ENCODE measurements around the gene GARNL3.

The GARNL3 gene
- 1.5 to 2.4 reads per million in 2 donors for total RNA-seq

DNA sequence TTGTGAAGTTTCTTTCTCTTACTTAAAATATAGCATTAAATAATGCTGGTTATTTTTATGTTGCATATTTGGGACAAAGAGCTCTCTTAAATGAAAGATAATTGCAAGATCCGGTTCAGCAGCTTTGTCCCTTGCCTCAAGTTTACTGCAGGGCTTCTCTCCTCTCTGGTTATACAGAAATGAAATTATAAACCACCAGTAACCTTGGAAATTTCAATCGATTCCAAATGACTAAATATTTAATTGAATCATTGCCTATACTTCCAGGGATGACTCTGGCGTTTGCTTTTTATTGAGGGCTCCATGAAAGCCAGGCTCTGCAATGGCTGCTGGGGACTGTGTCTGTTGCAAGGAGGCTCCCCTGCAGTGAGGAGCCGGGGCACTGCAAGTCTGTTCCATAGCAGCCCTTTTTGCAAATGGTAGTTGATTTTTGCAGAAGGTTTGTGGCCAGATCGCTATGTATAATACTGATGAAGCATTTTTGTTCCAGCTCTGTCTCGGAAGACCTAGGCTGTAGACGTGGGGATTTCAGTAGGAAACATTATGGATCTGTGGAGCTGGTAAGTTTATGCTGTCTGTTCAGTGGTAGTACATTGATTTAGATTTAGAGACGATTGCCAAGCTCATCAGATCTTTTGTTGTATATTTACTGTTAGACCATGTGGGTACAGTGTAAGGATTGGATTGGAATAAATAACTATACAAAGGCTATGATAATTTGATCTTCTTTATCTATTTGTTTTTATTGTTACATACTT is at the start of gene GARNL3:
TSS of gene GARNL3 (plus strand) at position 313 of the 758 bp plus-strand sequence. CDS start at position 417, 104 bp downstream.
- DNase-seq: no peak

GRCh38 chr9:127215268-127216209 is 49.0 kb upstream of the GARNL3 start:
- no peak for DNase-seq

- no peak for DNase-seq
Observed at GRCh38 chr9:127216210-127216887, 48.2 kb upstream of the GARNL3 start.

DNA sequence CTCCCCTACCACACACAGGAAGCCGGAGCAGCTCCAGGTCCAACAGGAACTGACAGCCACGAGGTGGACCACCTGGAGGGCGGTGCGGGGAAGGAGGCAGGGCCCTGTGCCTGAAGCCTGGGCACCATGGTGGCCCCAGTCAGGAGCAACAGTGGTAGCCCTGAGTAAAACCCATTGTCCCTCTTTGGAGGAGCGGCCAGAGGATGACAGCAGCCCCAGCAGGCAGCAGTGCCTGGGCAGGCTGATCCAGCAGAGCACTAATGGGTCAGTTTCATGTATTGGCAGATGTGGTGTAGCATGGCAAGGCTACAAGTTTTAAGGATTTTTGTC is 47.7 kb upstream of the GARNL3 start:
- no peak for DNase-seq

DNA sequence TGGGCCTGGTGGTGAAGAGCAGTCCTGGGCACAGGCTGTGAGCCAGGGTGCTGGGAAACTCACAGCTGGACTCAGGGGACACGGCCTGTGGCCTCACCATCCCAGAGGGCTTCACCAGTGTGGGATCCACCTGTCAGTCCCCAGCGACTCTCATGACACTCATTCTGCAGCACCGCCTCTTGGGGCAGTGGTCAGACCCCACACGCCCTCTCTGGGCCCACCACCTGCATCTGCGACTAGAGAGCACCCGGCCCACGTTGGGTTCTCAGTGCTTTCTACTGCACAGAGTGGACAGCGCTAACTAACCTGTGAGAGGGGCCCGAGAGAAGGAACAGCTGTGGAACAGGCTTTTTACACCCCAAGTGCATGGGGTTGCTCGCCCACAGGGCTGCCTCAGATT is 45.8 kb upstream of the GARNL3 start:
- no peak for DNase-seq

DNA sequence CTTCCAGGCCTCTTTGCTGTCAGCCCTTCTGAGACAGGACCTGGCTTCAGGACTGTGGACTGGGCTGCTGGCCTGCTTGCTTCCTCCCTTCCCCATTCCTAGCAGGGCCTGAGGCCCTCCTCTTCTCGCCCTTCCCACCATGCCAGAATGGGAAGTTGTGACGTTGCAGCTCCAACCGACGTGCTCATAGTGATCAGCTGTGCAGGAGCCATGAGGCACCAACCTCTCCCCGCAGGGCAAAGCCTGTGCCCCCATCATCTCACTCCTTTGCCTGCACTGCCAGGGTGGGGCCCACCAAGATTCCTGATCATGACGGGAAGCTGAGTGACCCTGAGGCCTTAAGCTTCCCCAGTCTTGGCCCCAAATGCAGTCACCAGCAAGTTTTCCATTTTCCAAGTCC is 45.1 kb upstream of the GARNL3 start:
- DNase-seq: no peak

GRCh38 chr9:127221695-127222094 is 42.9 kb upstream of the GARNL3 start:
- no peak for DNase-seq

GRCh38 chr9:127222388-127223095 is 42.0 kb upstream of the GARNL3 start:
- DNase-seq: no peak

- DNase-seq: no peak
Observed at GRCh38 chr9:127223266-127223665, 41.3 kb upstream of the GARNL3 start.

DNA sequence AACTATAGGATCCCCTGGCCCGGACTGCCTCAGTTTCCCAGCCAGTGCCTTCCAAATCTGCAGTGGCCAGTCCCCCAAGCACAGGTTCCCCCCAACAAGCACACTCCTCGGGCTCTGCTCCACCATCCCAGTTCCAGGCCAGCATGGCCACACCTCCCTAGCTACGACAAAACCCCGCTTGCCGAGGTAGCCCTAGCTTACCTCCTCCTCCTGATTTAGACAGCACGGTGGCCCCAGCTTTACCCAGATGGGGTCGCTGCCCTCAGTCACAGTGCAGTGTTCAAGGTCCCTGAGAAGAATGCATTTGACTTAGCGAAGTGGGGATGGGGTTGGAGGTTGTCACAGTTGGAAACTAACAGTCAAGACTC is 40.8 kb upstream of the GARNL3 start:
- no peak for DNase-seq

GRCh38 chr9:127224178-127224882 is 40.2 kb upstream of the GARNL3 start:
- DNase-seq: peak; percentile 85

GRCh38 chr9:127224883-127225739 is 39.5 kb upstream of the GARNL3 start:
- peak; percentile 91 for DNase-seq

GRCh38 chr9:127225801-127226625 is 38.6 kb upstream of the GARNL3 start:
- DNase-seq: no peak

GRCh38 chr9:127229691-127230417 is 34.7 kb upstream of the GARNL3 start:
- no peak for DNase-seq

GRCh38 chr9:127231666-127232065 is 32.9 kb upstream of the GARNL3 start:
- no peak for DNase-seq

DNA sequence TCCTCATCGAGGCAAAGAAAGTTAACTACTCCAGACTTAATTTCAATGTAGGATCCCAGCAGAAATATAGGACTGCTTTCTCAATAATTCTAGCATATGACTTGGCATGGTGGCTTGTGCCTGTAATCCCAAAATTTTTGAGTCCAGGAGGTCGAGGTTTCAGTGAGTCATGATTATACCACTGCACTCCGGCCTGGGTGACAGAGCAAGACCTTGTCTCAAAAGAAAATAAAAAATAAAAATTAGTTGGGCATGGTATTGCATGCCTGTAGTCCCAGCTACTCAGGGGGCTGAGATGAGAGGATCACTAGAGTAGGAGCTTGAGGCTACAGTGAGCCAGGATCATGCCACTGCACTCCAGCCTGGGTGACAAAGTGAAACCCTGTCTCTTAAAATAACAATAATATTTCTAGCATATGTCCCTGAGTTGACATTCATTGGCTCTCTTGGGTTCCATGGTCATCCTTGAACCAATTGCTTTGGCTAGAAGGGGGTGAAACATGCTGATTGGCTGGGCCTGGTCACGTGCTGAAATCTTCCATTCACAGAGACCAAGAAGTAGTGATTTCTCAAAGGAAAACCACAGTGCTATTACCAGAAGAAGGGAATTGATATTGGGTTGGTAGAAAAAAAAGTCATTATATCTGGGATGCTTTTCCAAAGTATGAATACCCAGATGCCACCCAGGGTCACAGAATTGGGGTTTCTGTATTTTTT is 31.6 kb upstream of the GARNL3 start:
- DNase-seq: no peak

- no peak for DNase-seq
Observed at GRCh38 chr9:127233550-127233949, 31.0 kb upstream of the GARNL3 start.

GRCh38 chr9:127233989-127234388 is 30.6 kb upstream of the GARNL3 start:
- no peak for DNase-seq

- no peak for DNase-seq
Observed at GRCh38 chr9:127237801-127238200, 26.8 kb upstream of the GARNL3 start.
